GM23248 (cell line): ENCODE results near the gene HAPLN2. TPM values are rescaled to one million over a fixed set of nuclear protein-coding genes. Genes with fewer than 3 reads are reported as not detected.

ENCODE experiments used
- DNase-seq: peaks from one replicate; pipeline ENCODE4 v3.0.0-alpha.2; 2015
- H2AFZ ChIP-seq: fragments of 200-600 bp; sonication (generic); 2 replicates; pipeline ENCODE4 v1.6.1; 2016; ENCODE audit warnings: antibody characterized with exemption
- H3F3A ChIP-seq: fragments of 200-600 bp; sonication (generic); 2 replicates; pipeline ENCODE4 v1.6.1; 2016; ENCODE audit warnings: mild to moderate bottlenecking, antibody characterized with exemption, mixed run types; ENCODE audit not compliant: insufficient read depth
- H3K27ac ChIP-seq: fragments of 200-600 bp; sonication (generic); 2 replicates; pipeline ENCODE4 v1.5.1; 2016; ENCODE audit warnings: mild to moderate bottlenecking
- H3K27me3 ChIP-seq: fragments of 200-600 bp; sonication (generic); replicated peaks from 2 replicates; pipeline ENCODE4 v1.6.1; 2016; ENCODE audit warnings: mild to moderate bottlenecking; ENCODE audit not compliant: insufficient read depth
- H3K36me3 ChIP-seq: fragments of 200-600 bp; sonication (generic); 2 replicates; pipeline ENCODE4 v1.6.1; 2016; ENCODE audit warnings: low read depth, mild to moderate bottlenecking
- H3K4me1 ChIP-seq: fragments of 200-600 bp; sonication (generic); 2 replicates; pipeline ENCODE4 v1.6.1; 2016; ENCODE audit warnings: mild to moderate bottlenecking; ENCODE audit not compliant: insufficient read depth
- H3K4me2 ChIP-seq: fragments of 200-600 bp; sonication (generic); one replicate; pipeline ENCODE4 v1.6.1; 2016; ENCODE audit warnings: mild to moderate bottlenecking; ENCODE audit not compliant: unreplicated experiment
- H3K4me3 ChIP-seq: fragments of 200-600 bp; sonication (generic); 2 replicates; pipeline ENCODE4 v1.5.1; 2016; ENCODE audit warnings: mild to moderate bottlenecking
- H3K79me2 ChIP-seq: fragments of 200-600 bp; sonication (generic); 2 replicates; pipeline ENCODE4 v1.6.1; 2016; ENCODE audit warnings: mild to moderate bottlenecking; ENCODE audit not compliant: insufficient read depth
- H3K9ac ChIP-seq: fragments of 200-600 bp; sonication (generic); 2 replicates; pipeline ENCODE4 v1.6.1; 2016; ENCODE audit warnings: mild to moderate bottlenecking
- H3K9me2 ChIP-seq: fragments of 200-600 bp; sonication (generic); 2 replicates; pipeline ENCODE4 v1.6.1; 2016; ENCODE audit warnings: mixed run types, mild to moderate bottlenecking, moderate library complexity; ENCODE audit not compliant: insufficient read depth
- H3K9me3 ChIP-seq: fragments of 200-600 bp; sonication (generic); one replicate; pipeline ENCODE4 v1.6.1; 2017; ENCODE audit warnings: low read depth
- H4K20me1 ChIP-seq: fragments of 200-600 bp; sonication (generic); 2 replicates; pipeline ENCODE4 v1.6.0; 2016; ENCODE audit not compliant: insufficient read depth
- EZH2 ChIP-seq: fragments of 200-600 bp; sonication (generic); IDR thresholded peaks from 2 replicates; pipeline ENCODE4 v1.6.1; 2018; ENCODE audit warnings: antibody characterized with exemption, mild to moderate bottlenecking; ENCODE audit not compliant: insufficient read depth, poor library complexity, severe bottlenecking
- EZH2phosphoT487 ChIP-seq: fragments of 200-600 bp; sonication (generic); IDR thresholded peaks from 2 replicates; pipeline ENCODE4 v1.6.1; 2018; ENCODE audit warnings: antibody characterized with exemption, moderate library complexity, mild to moderate bottlenecking, low read depth; ENCODE audit not compliant: insufficient read depth
- WGBS, 2 experiments: methylation state at CpG; one replicate each; pipeline ENCODE4 v1.1.6; 2015 to 2017; ENCODE audit warnings: low lambda C conversion rate in 2 of 2, low coverage in 1 of 2; ENCODE audit errors: missing lambda C conversion rate in 2 of 2; 5-methylcytosine and 5-hydroxymethylcytosine counted together
- in situ Hi-C: fragments of 300-500 bp; cut with MboI; formaldehyde crosslinking; loops from 2 replicates; pipeline ENCODE4 v1.15.0; 2020
- polyA plus RNA-seq: library from polyadenylated mRNA; unstranded; fragments of >200 nt; fragmentation: Nextera tagmentation; extraction: Ambion mirVana; gene quantifications from 2 replicates; pipeline ENCODE4 v1.2.1, GENCODE V29; 2016
- total RNA-seq: library from RNA; depleted of rRNA; stranded (reverse); fragments of >200 nt; shearing (Covaris generic); gene quantifications from 2 replicates; pipeline ENCODE4 v1.2.3, GENCODE V29; 2014

Gene HAPLN2
- total and polyA plus RNA-seq, 2 experiments from 2014 or later, result not detected

- 89 to 90% methylated on average over 14 of the region's 14 CpGs for WGBS, 2 experiments
- Histone ChIP-seq H3F3A (peaks cover 25% of the 10 kb centered on the region), H3K4me2 (no peak overlapping the region), H3K4me1 (peaks cover 39% of the 10 kb centered on the region), H3K36me3 (no peaks in the 10 kb centered on the region), H3K27me3 (peaks cover 12% of the 10 kb centered on the region; the same call in 1 of the 2 replicates), H3K9me3 (no peaks in the 10 kb centered on the region), H3K27ac (no peak overlapping the region), H3K4me3 (no peak overlapping the region), H3K9ac (no peak overlapping the region), H4K20me1 (no peaks in the 10 kb centered on the region), H2AFZ (no peak overlapping the region), H3K9me2 (no peaks in the 10 kb centered on the region), H3K79me2 (no peaks in the 10 kb centered on the region)
- in situ Hi-C loops, result no loop called here
- TF ChIP-seq EZH2phosphoT487 (no peak), EZH2 (no peak)
- no peak for DNase-seq
Observed at GRCh38 chr1:156658496-156658895, 39.3 kb downstream of the HAPLN2 start.

- Histone ChIP-seq H2AFZ (peak overlapping the region; percentile 87), H4K20me1 (no peaks in the 10 kb centered on the region), H3K4me3 (no peak overlapping the region), H3F3A (peaks cover 25% of the 10 kb centered on the region), H3K9me3 (no peaks in the 10 kb centered on the region), H3K27ac (0 out of 2 replicates have a peak overlapping the region, but pooled peaks have one; percentile 25), H3K4me1 (peaks cover 45% of the 10 kb centered on the region), H3K4me2 (peak overlapping the region; percentile 50), H3K36me3 (no peaks in the 10 kb centered on the region), H3K9ac (peak overlapping the region; percentile 48), H3K27me3 (peaks cover 6% of the 10 kb centered on the region; the same call in 1 of the 2 replicates), H3K9me2 (no peaks in the 10 kb centered on the region), H3K79me2 (no peaks in the 10 kb centered on the region)
- WGBS, 2 experiments, result 81 to 87% methylated on average over 8 to 10 of the region's 10 CpGs
- in situ Hi-C loops, result no loop called here
- no peak for DNase-seq
- no peak for TF ChIP-seq EZH2
- no peak for TF ChIP-seq EZH2phosphoT487
Observed at GRCh38 chr1:156658945-156659574, 39.8 kb downstream of the HAPLN2 start.

GRCh38 chr1:156659661-156659987 lies 40.4 kb downstream of the HAPLN2 start:
- Histone ChIP-seq H4K20me1 (no peaks in the 10 kb centered on the region), H3K9me2 (no peaks in the 10 kb centered on the region), H3K4me1 (peaks cover 50% of the 10 kb centered on the region), H3K27me3 (peaks cover under 1% of the 10 kb centered on the region; the same call in 1 of the 2 replicates), H3K36me3 (no peaks in the 10 kb centered on the region), H3K27ac (peak overlapping the region; percentile 25; the same call in 1 of the 2 replicates), H3K4me2 (peak overlapping the region; percentile 50), H3K9ac (peak overlapping the region; percentile 48), H3K79me2 (no peaks in the 10 kb centered on the region), H3K9me3 (no peaks in the 10 kb centered on the region), H3K4me3 (peak overlapping the region; percentile 38), H3F3A (peaks cover 25% of the 10 kb centered on the region), H2AFZ (peak overlapping the region; percentile 87)
- in situ Hi-C loops, result no loop called here
- no peak for DNase-seq
- WGBS, 2 experiments, result 4 to 6% methylated on average over 6 of the region's 6 CpGs
- TF ChIP-seq EZH2 (no peak), EZH2phosphoT487 (no peak)

GRCh38 chr1:156659988-156660751 lies 41.0 kb downstream of the HAPLN2 start:
- TF ChIP-seq EZH2phosphoT487, result no peak
- no peak for TF ChIP-seq EZH2
- 5% methylated on average over 28 to 37 of the region's 38 CpGs for WGBS, 2 experiments
- H3K27me3 ChIP-seq, result no peaks in the 10 kb centered on the region
- DNase-seq, result peak; percentile 99
- H3K9ac ChIP-seq, result peak overlapping the region; percentile 48
- no peaks in the 10 kb centered on the region for H4K20me1 ChIP-seq
- H2AFZ ChIP-seq, result peak overlapping the region; percentile 87
- in situ Hi-C loops, result no loop called here
- H3K4me2 ChIP-seq, result peak overlapping the region; percentile 50
- H3K36me3 ChIP-seq, result no peaks in the 10 kb centered on the region
- H3K9me2 ChIP-seq, result no peaks in the 10 kb centered on the region
- H3K79me2 ChIP-seq, result no peaks in the 10 kb centered on the region
- peak overlapping the region; percentile 62 for H3K27ac ChIP-seq
- no peaks in the 10 kb centered on the region for H3K9me3 ChIP-seq
- H3K4me3 ChIP-seq, result peak overlapping the region; percentile 38
- peaks cover 53% of the 10 kb centered on the region for H3K4me1 ChIP-seq
- peaks cover 25% of the 10 kb centered on the region for H3F3A ChIP-seq
